Hypothalamus (tissue), 51 donors: ENCODE results near the gene TTC34.
A peak's percentile ranks its signal among the peaks of the same experiment; 100 is the strongest.
"Not testable (repeated sequence)": the region's sequence is repeated elsewhere in the genome, so short reads cannot be mapped to it uniquely, and the experiment has no call there.

Source experiments
- DNase-seq, 51 donors: peaks; one replicate each; lab custom pipeline; 2025; lab: John Stamatoyannopoulos, UW

The TTC34 gene

GRCh38 chr1:2802421-2802961 lies 998 bp upstream of the TTC34 start:
- DNase-seq = no peak

GRCh38 chr1:2801046-2801445 lies 447 bp downstream of the TTC34 start:
- DNase-seq = no peak

- no peak for DNase-seq
Measured at GRCh38 chr1:2800664-2801045, 838 bp downstream of the TTC34 start.

- DNase-seq = no peak
Measured at GRCh38 chr1:2799811-2800663, 1.5 kb downstream of the TTC34 start.

GRCh38 chr1:2798958-2799357 lies 2.5 kb downstream of the TTC34 start:
- not testable (repeated sequence) for DNase-seq

GRCh38 chr1:2797741-2798016 lies 3.8 kb downstream of the TTC34 start:
- no peak for DNase-seq

- DNase-seq = no peak
Measured at GRCh38 chr1:2796890-2797740, 4.4 kb downstream of the TTC34 start.

GRCh38 chr1:2795926-2796325 lies 5.6 kb downstream of the TTC34 start:
- no peak for DNase-seq

- no peak for DNase-seq
Measured at GRCh38 chr1:2791027-2791760, 10.3 kb downstream of the TTC34 start.

- DNase-seq = no peak
Measured at GRCh38 chr1:2789986-2790581, 11.4 kb downstream of the TTC34 start.

GRCh38 chr1:2789164-2789985 lies 12.1 kb downstream of the TTC34 start:
- peak in 1 of 51 donors; percentile 24 for DNase-seq

GRCh38 chr1:2788506-2789163 lies 12.9 kb downstream of the TTC34 start:
- DNase-seq = peak in 2 of 51 donors; percentile 13 to 26

- no peak for DNase-seq
Measured at GRCh38 chr1:2787163-2787911, 14.2 kb downstream of the TTC34 start.

- DNase-seq = peak in 13 of 51 donors; percentile 5 to 62 (median 37)
Measured at GRCh38 chr1:2786329-2787162, 14.9 kb downstream of the TTC34 start.

GRCh38 chr1:2785631-2786328 lies 15.7 kb downstream of the TTC34 start:
- no peak for DNase-seq

GRCh38 chr1:2784854-2785630 lies 16.5 kb downstream of the TTC34 start:
- no peak for DNase-seq
